Tongue (tissue), 3 donors: ENCODE results near the gene TMBIM1. TPM values are rescaled to one million over a fixed set of nuclear protein-coding genes. Genes with fewer than 3 reads are reported as not detected.

Experiments used
- DNase-seq: peaks from one replicate; pipeline ENCODE4 v3.0.0-alpha.2; 2015
- small RNA-seq: library from RNA; depleted of rRNA; stranded (forward); fragments of <200 nt; gene quantifications from one replicate; pipeline ENCODE3, GENCODE V24; 2014; ENCODE audit warnings: low replicate concordance
- total RNA-seq: library from RNA; depleted of rRNA; stranded (reverse); fragments of >200 nt; gene quantifications from one replicate; pipeline ENCODE4 v1.2.3, GENCODE V29; 2014

TMBIM1 gene
- total RNA-seq, 1 donor from 2014 or later = 152 TPM

- DNase-seq = no peak
These were observed 35.5 kb downstream of the TMBIM1 start for GRCh38 chr2:218256612-218257350.

GRCh38 chr2:218255446-218255845 lies 36.9 kb downstream of the TMBIM1 start:
- DNase-seq = no peak

GRCh38 chr2:218253232-218253625 lies 39.1 kb downstream of the TMBIM1 start:
- DNase-seq = no peak

GRCh38 chr2:218252509-218253231 lies 39.6 kb downstream of the TMBIM1 start:
- DNase-seq = peak; percentile 80

GRCh38 chr2:218249691-218250090 lies 42.6 kb downstream of the TMBIM1 start:
- no peak for DNase-seq

GRCh38 chr2:218245214-218245613 lies 47.1 kb downstream of the TMBIM1 start:
- peak; percentile 36 for DNase-seq

GRCh38 chr2:218244665-218245064 lies 47.6 kb downstream of the TMBIM1 start:
- DNase-seq = no peak

GRCh38 chr2:218244204-218244603 lies 48.1 kb downstream of the TMBIM1 start:
- no peak for DNase-seq

- no peak for DNase-seq
These were observed 53.4 kb downstream of the TMBIM1 start for GRCh38 chr2:218238887-218239286.

- no peak for DNase-seq
These were observed 55.5 kb downstream of the TMBIM1 start for GRCh38 chr2:218236829-218237228.

GRCh38 chr2:218235017-218235416 lies 57.3 kb downstream of the TMBIM1 start:
- DNase-seq = no peak

- no peak for DNase-seq
These were observed 57.8 kb downstream of the TMBIM1 start for GRCh38 chr2:218234521-218234920.

GRCh38 chr2:218233543-218233942 lies 58.8 kb downstream of the TMBIM1 start:
- DNase-seq = no peak

- no peak for DNase-seq
These were observed 61.4 kb downstream of the TMBIM1 start for GRCh38 chr2:218230882-218231281.

GRCh38 chr2:218229851-218230250 lies 62.5 kb downstream of the TMBIM1 start:
- no peak for DNase-seq

GRCh38 chr2:218229239-218229638 lies 63.1 kb downstream of the TMBIM1 start:
- no peak for DNase-seq

- no peak for DNase-seq
These were observed 63.8 kb downstream of the TMBIM1 start for GRCh38 chr2:218228366-218229090.

GRCh38 chr2:218226903-218227302 lies 65.4 kb downstream of the TMBIM1 start:
- no peak for DNase-seq

Small RNA genes within 50 kb of the gene (small RNA-seq; reads per million reads assigned to genes)
- not detected for gene MIR6810

Other genes starting within 250 kb of the TMBIM1 start
- not detected for gene RUFY4, start 223.2 kb downstream of the TMBIM1 start, total RNA-seq
- gene CXCR2, start 166.5 kb downstream of the TMBIM1 start, total RNA-seq = 0.31 TPM
- gene CXCR1, start 125.5 kb downstream of the TMBIM1 start, total RNA-seq = 0.31 TPM
- 213 TPM for gene ARPC2, start 75.3 kb downstream of the TMBIM1 start, total RNA-seq
- 0.92 TPM for gene GPBAR1, start 31.5 kb downstream of the TMBIM1 start, total RNA-seq
- gene AAMP, start 22.4 kb downstream of the TMBIM1 start, total RNA-seq = 203 TPM
- 32.9 TPM for gene PNKD, start 22.0 kb downstream of the TMBIM1 start, total RNA-seq
- not detected for gene CATIP, start 64.4 kb upstream of the TMBIM1 start, total RNA-seq
- 6.8 TPM for gene SLC11A1, start 89.8 kb upstream of the TMBIM1 start, total RNA-seq
- 77.8 TPM for gene CTDSP1, start 107.4 kb upstream of the TMBIM1 start, total RNA-seq
- gene VIL1, start 126.6 kb upstream of the TMBIM1 start, total RNA-seq = not detected